ENCODE results near the gene SLC9A9. TPM values are rescaled to one million over a fixed set of nuclear protein-coding genes. Genes with fewer than 3 reads are reported as not detected.

SLC9A9 gene
- total RNA-seq, 1 donor from 2014 or later, result 3.5 TPM

GRCh38 chr3:143565951-143566350, 282.3 kb downstream of the SLC9A9 start:
- peaks cover 13% of the 10 kb centered on the region for H3K4me1 Mint-ChIP-seq (ENCODE audit: unreplicated experiment)
- H3K27ac Mint-ChIP-seq (ENCODE audit: unreplicated experiment), result no peak overlapping the region
- no peak for DNase-seq (ENCODE audit: extremely low spot score, unreplicated experiment)
- no peak for TF ChIP-seq CTCF (IDR thresholded peaks at IDR 0.05)
- H3K36me3 Mint-ChIP-seq (ENCODE audit: unreplicated experiment), result no peaks in the 10 kb centered on the region
- no peaks in the 10 kb centered on the region for H3K9me3 Mint-ChIP-seq (ENCODE audit: unreplicated experiment)
- no peak overlapping the region for H3K4me3 Mint-ChIP-seq (ENCODE audit: unreplicated experiment)
- no peaks in the 10 kb centered on the region for H3K27me3 Mint-ChIP-seq (ENCODE audit: unreplicated experiment)

GRCh38 chr3:143563786-143564185, 284.5 kb downstream of the SLC9A9 start:
- TF ChIP-seq CTCF (IDR thresholded peaks at IDR 0.05), result no peak
- no peak overlapping the region for H3K27ac Mint-ChIP-seq (ENCODE audit: unreplicated experiment)
- H3K4me1 Mint-ChIP-seq (ENCODE audit: unreplicated experiment), result peaks cover 15% of the 10 kb centered on the region
- H3K9me3 Mint-ChIP-seq (ENCODE audit: unreplicated experiment), result no peaks in the 10 kb centered on the region
- no peaks in the 10 kb centered on the region for H3K27me3 Mint-ChIP-seq (ENCODE audit: unreplicated experiment)
- H3K4me3 Mint-ChIP-seq (ENCODE audit: unreplicated experiment), result no peak overlapping the region
- H3K36me3 Mint-ChIP-seq (ENCODE audit: unreplicated experiment), result no peaks in the 10 kb centered on the region
- DNase-seq (ENCODE audit: extremely low spot score, unreplicated experiment), result no peak

GRCh38 chr3:143562789-143563188, 285.5 kb downstream of the SLC9A9 start:
- no peaks in the 10 kb centered on the region for H3K27me3 Mint-ChIP-seq (ENCODE audit: unreplicated experiment)
- no peak for TF ChIP-seq CTCF (IDR thresholded peaks at IDR 0.05)
- no peak for DNase-seq (ENCODE audit: extremely low spot score, unreplicated experiment)
- no peak overlapping the region for H3K4me3 Mint-ChIP-seq (ENCODE audit: unreplicated experiment)
- H3K36me3 Mint-ChIP-seq (ENCODE audit: unreplicated experiment), result no peaks in the 10 kb centered on the region
- H3K4me1 Mint-ChIP-seq (ENCODE audit: unreplicated experiment), result peaks cover 12% of the 10 kb centered on the region
- no peak overlapping the region for H3K27ac Mint-ChIP-seq (ENCODE audit: unreplicated experiment)
- H3K9me3 Mint-ChIP-seq (ENCODE audit: unreplicated experiment), result no peaks in the 10 kb centered on the region

- no peaks in the 10 kb centered on the region for H3K27me3 Mint-ChIP-seq (ENCODE audit: unreplicated experiment)
- H3K9me3 Mint-ChIP-seq (ENCODE audit: unreplicated experiment), result peaks cover 8% of the 10 kb centered on the region
- no peak overlapping the region for H3K27ac Mint-ChIP-seq (ENCODE audit: unreplicated experiment)
- H3K4me1 Mint-ChIP-seq (ENCODE audit: unreplicated experiment), result peaks cover 8% of the 10 kb centered on the region
- TF ChIP-seq CTCF (IDR thresholded peaks at IDR 0.05), result no peak
- no peak for DNase-seq (ENCODE audit: extremely low spot score, unreplicated experiment)
- H3K36me3 Mint-ChIP-seq (ENCODE audit: unreplicated experiment), result no peaks in the 10 kb centered on the region
- no peak overlapping the region for H3K4me3 Mint-ChIP-seq (ENCODE audit: unreplicated experiment)
Measured at GRCh38 chr3:143559296-143559695, 289.0 kb downstream of the SLC9A9 start.

- peaks cover 4% of the 10 kb centered on the region for H3K36me3 Mint-ChIP-seq (ENCODE audit: unreplicated experiment)
- peaks cover 3% of the 10 kb centered on the region for H3K4me1 Mint-ChIP-seq (ENCODE audit: unreplicated experiment)
- H3K27ac Mint-ChIP-seq (ENCODE audit: unreplicated experiment), result no peak overlapping the region
- no peak overlapping the region for H3K4me3 Mint-ChIP-seq (ENCODE audit: unreplicated experiment)
- no peak for DNase-seq (ENCODE audit: extremely low spot score, unreplicated experiment)
- no peak for TF ChIP-seq CTCF (IDR thresholded peaks at IDR 0.05)
- H3K9me3 Mint-ChIP-seq (ENCODE audit: unreplicated experiment), result peaks cover 8% of the 10 kb centered on the region
- H3K27me3 Mint-ChIP-seq (ENCODE audit: unreplicated experiment), result no peaks in the 10 kb centered on the region
Measured at GRCh38 chr3:143552851-143553250, 295.4 kb downstream of the SLC9A9 start.

All from osteocyte (in vitro differentiated cells).